Left cardiac atrium (tissue), 4 donors: ENCODE measurements around the gene BRCA2. TPM values are rescaled to one million over a fixed set of nuclear protein-coding genes. Genes with fewer than 3 reads are reported as not detected.

Experiments used
- ATAC-seq, 2 donors: fragments of 200-7000 bp; cut with Tn5 transposase; one replicate each; pipeline ENCODE4 v1.9.1; 2020; ENCODE audit warnings: mild to moderate bottlenecking in 2 of 2, moderate library complexity in 2 of 2
- DNase-seq: peaks from one replicate; pipeline ENCODE4 v3.0.0-alpha.2; 2020
- intact Hi-C, 2 donors: fragments of 100-400 bp; cut with DNase I; formaldehyde crosslinking; loops; one replicate each; pipeline versions ENCODE4 v1.14.1 to v1.15.1; 2022 to 2023
- total RNA-seq, 2 donors: library from RNA; stranded (reverse); fragmentation: NEBNext Ultra II Directional; extraction: Animal tissue kit (Norgen Biotek cat#: 25700); gene quantifications; one replicate each; pipeline ENCODE4 v1.2.1, GENCODE V29; 2021
- donor health status: DM: no; HTN: yes; CAD: no.
- donor health status: DM: no; HTN: yes; CAD: no; lungs with severe emphysema.
- donor health status: DM: yes; HTN: yes; CAD: no.
- donor health status: Dilated cardiomyopathy.

BRCA2 gene
- total RNA-seq, 2 donors from 2014 or later, result 1.0 to 2.1 TPM

GRCh38 chr13:32446773-32447465 lies 131.6 kb downstream of the BRCA2 start:
- ATAC-seq (peak in 1 of 2 donors; percentile 12), DNase-seq (no peak)
- intact Hi-C loops, result no loop called here

GRCh38 chr13:32447894-32448623 lies 132.8 kb downstream of the BRCA2 start:
- ATAC-seq (peak in 1 of 2 donors; percentile 61), DNase-seq (no peak)
- intact Hi-C loops, result no loop called here

- intact Hi-C loops, result no loop called here
- no peak for ATAC-seq
- no peak for DNase-seq
Measured at GRCh38 chr13:32448972-32449371, 133.7 kb downstream of the BRCA2 start.

Other genes starting within 250 kb of the BRCA2 start
- gene ZAR1L, start 145 bp upstream of the BRCA2 start, total RNA-seq, result not detected
- 1 to 10 TPM; 4.7 to 6.7 TPM for gene N4BP2L1, start 112.6 kb downstream of the BRCA2 start, total RNA-seq
- gene N4BP2L2, start 223.3 kb downstream of the BRCA2 start, total RNA-seq, result 100 to 1,000 TPM; 106 to 126 TPM